ENCODE results near the gene FUOM.

DNA sequence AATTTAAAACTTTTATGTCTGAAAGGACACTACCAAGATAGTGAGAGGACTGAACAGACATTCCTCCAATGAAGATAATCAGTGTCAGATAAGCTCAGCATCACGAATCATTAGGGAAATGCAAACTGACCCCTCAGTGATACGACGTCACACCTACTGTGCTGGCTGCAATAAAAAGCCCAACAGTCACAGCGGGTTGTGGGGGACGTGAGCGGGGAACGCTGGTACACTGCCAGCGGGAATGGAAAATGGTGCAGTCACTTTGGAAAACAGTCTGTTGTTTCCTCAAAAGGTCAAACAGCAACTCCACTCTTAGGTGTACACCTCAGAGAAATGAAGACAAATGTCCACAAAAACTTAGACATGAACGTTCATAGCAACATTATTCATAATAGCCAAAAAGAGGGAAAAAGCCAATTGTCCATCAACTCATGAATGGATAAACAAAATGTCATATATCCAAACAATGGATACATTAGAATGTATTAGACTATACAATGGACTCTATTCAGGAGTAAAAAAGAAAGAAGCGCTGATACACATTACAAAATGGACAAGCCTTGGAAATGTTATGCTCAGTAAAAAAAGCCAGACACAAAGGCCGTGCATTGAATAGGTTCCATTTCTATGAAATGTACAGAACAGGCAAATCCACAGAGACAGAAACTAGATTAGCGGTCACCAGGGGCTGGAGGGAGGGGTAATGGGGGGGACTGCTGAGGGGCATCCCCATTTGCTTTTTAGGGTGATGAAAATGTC is 17.7 kb upstream of the FUOM start:
- TF ChIP-seq CTCF (IDR thresholded peaks at IDR 0.05) = no peak
- no peak for TF ChIP-seq POLR2A (IDR thresholded peaks at IDR 0.05)

All from body of pancreas (tissue), 4 donors.